HL-60 (cell line): ENCODE measurements around the gene TBC1D4.

Source experiments
- CTCF ChIP-seq: IDR thresholded peaks from one replicate; pipeline ENCODE4 v1.5.1; 2011; ENCODE audit warnings: low read length, control low read depth, inconsistent platforms; ENCODE audit not compliant: insufficient read depth
- POLR2AphosphoS5 ChIP-seq: IDR thresholded peaks from 2 replicates; pipeline ENCODE4 v1.6.1; 2012; ENCODE audit warnings: low read depth

GRCh38 chr13:75452564-75452963 is 29.4 kb downstream of the TBC1D4 start:
- no peak for TF ChIP-seq CTCF
- no peak for TF ChIP-seq POLR2AphosphoS5
